ENCODE measurements around the gene TBC1D25.

GRCh38 chrX:48514126-48514806 is 25.2 kb upstream of the TBC1D25 start:
- TF ChIP-seq CTCF (IDR thresholded peaks at IDR 0.05) (no peak), POLR2A (IDR thresholded peaks at IDR 0.05) (no peak)
